Tibial nerve (tissue), 4 donors: ENCODE data around the gene ENDOU.

ENCODE experiments used
- CTCF ChIP-seq, 5 experiments: fragments of 200-600 bp in 3 of 5; fragments of 450-650 bp in 2 of 5; sonication (generic) in 3 of 5; IDR thresholded peaks; one replicate each; pipeline ENCODE4 v1.5.1; 2016 to 2019; ENCODE audit warnings: antibody characterized with exemption in 5 of 5, mild to moderate bottlenecking in 3 of 5, moderate library complexity in 2 of 5
- EP300 ChIP-seq, 2 donors: sonication (generic); formaldehyde crosslinking; IDR thresholded peaks; one replicate each; pipeline ENCODE4 v1.6.1; 2017; ENCODE audit warnings: antibody characterized with exemption in 2 of 2, mild to moderate bottlenecking in 1 of 2
- POLR2A ChIP-seq, 2 donors: fragments of 450-650 bp; IDR thresholded peaks; one replicate each; pipeline ENCODE4 v1.6.1; 2017; ENCODE audit warnings: antibody characterized with exemption in 2 of 2, mild to moderate bottlenecking in 2 of 2, moderate library complexity in 2 of 2

DNA sequence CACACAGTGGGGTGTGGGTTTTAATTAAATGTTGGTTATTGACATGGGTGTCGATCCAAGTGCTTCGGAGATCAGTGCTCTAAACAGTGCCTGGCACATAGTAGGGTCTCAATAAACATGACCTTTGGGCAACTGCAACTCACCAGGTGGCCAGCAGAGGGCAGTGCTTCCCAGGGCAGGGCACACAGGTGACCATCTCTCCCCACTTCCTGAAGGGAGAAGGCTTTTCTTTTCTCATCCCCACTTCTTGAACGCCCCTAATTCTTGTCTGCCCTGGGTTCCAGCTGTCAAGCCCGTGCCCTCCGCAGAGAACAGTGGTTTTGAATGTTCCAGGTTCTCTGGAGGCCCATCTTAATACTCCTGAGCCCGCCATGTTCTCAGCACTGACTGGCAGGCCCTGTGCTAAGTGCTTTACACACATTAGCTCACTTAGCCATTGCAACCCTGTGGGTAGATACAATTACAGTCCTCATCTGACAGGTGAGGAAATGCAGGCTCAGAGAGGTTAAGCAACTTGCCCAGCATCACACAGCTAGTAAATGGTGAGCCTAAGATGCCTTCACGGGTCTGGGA, 17.0 kb upstream of the ENDOU start:
- TF ChIP-seq POLR2A (IDR thresholded peaks at IDR 0.05) = no peak
- peak; percentile 81 to 96 (median 85) for TF ChIP-seq CTCF (IDR thresholded peaks at IDR 0.05)
- peak in 1 of 2 donors; percentile 7 for TF ChIP-seq EP300 (IDR thresholded peaks at IDR 0.05)
